Measurements from ENCODE around the gene FAM163A. TPM values are rescaled to one million over a fixed set of nuclear protein-coding genes. Genes with fewer than 3 reads are reported as not detected.
"Not testable (repeated sequence)": the region's sequence is repeated elsewhere in the genome, so short reads cannot be mapped to it uniquely, and the experiment has no call there.

The FAM163A gene
- total RNA-seq, 4 donors from 2014 or later = 0.44 TPM; not detected in 3

DNA sequence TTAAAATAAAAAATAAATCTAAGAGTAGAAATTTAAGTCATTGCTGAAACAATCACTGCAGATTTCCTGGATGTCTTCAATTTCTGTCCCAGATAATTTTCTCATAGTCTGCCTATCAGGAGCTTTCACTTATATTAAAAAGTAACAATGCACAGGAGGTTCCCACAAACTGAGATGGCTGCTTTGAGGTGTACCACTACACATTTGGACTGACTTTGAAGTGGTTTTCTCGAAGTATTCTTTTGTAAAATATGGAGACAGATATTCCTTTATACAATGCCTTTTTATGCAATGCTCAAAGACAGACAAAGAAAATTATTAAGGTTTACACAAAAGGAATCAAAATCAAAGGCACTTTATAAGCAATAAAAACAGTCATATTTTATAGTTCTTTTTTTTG lies 110.0 kb downstream of the FAM163A start:
- no peaks in the 10 kb centered on the region for H3K9me3 ChIP-seq
- WGBS, 2 donors = 83 to 84% methylated on average over 1 of the region's 1 CpG
- H3K4me3 ChIP-seq = no peak overlapping the region
- H3K4me1 ChIP-seq = no peaks in the 10 kb centered on the region
- TF ChIP-seq POLR2A (IDR thresholded peaks at IDR 0.05) (no peak), EP300 (IDR thresholded peaks at IDR 0.05) (no peak)
- TF ChIP-seq, protein P1, sequence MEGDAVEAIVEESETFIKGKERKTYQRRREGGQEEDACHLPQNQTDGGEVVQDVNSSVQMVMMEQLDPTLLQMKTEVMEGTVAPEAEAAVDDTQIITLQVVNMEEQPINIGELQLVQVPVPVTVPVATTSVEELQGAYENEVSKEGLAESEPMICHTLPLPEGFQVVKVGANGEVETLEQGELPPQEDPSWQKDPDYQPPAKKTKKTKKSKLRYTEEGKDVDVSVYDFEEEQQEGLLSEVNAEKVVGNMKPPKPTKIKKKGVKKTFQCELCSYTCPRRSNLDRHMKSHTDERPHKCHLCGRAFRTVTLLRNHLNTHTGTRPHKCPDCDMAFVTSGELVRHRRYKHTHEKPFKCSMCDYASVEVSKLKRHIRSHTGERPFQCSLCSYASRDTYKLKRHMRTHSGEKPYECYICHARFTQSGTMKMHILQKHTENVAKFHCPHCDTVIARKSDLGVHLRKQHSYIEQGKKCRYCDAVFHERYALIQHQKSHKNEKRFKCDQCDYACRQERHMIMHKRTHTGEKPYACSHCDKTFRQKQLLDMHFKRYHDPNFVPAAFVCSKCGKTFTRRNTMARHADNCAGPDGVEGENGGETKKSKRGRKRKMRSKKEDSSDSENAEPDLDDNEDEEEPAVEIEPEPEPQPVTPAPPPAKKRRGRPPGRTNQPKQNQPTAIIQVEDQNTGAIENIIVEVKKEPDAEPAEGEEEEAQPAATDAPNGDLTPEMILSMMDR (IDR thresholded peaks at IDR 0.05) = no peak
- no peak for DNase-seq (ENCODE audit: low spot score in 2 of 2)
- no peak overlapping the region for H3K27ac ChIP-seq
- peaks cover 0 to 82% (median 8%) of the 10 kb centered on the region in 3 donors for H3K36me3 ChIP-seq
- H3K27me3 ChIP-seq = no peaks in the 10 kb centered on the region

DNA sequence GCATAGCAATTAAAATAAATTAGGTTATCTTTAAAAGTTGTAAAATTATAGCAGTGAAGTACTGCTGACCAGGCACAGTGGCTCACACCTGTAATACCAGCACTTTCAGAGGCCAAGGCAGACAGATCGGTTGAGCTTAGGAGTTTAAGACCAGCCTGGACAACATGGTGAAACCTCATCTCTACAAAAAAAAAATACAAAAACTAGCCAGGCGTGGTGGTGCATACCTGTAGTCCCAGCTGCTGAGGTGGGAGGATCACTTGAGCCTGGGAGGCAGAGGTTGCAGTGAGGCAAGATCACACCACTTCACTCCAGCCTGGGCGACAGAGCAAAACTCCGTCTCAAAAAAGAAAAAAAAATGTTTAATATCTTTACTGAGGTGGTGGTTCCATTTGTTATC lies 112.7 kb downstream of the FAM163A start:
- not testable (repeated sequence) for H3K4me3 ChIP-seq; H3K27ac ChIP-seq; DNase-seq (ENCODE audit: low spot score in 2 of 2); H3K27me3 ChIP-seq; H3K9me3 ChIP-seq; H3K4me1 ChIP-seq
- peaks cover 0 to 63% (median 3%) of the 10 kb centered on the region in 3 donors for H3K36me3 ChIP-seq
- WGBS, 2 donors = 93 to 94% methylated on average over 4 of the region's 4 CpGs

DNA sequence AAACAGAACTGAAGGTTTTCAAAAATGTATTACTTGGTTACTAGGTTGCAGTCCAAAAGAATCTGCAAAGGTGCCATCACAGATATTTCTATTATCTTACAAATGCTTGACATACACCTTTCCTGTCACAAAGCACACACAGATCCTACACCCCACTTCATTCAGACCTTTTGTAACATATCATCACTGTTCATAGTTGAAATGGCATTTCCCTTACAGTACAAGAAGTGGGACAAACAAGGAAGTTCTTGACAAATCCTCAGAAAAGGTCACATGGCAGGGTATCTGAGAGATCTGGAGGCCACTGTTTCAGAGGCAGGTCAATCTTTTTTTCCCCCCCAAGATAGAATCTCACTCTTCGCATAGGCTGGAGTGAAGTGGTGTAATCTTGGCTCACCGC lies 113.2 kb downstream of the FAM163A start:
- DNase-seq (ENCODE audit: low spot score in 2 of 2) = no peak
- H3K27ac ChIP-seq = no peak overlapping the region
- TF ChIP-seq, protein P1 (IDR thresholded peaks at IDR 0.05) = no peak
- TF ChIP-seq POLR2A (IDR thresholded peaks at IDR 0.05) (no peak), EP300 (IDR thresholded peaks at IDR 0.05) (no peak)
- no peaks in the 10 kb centered on the region for H3K27me3 ChIP-seq
- WGBS, 2 donors = 93 to 97% methylated on average over 2 of the region's 2 CpGs
- no peak overlapping the region for H3K4me3 ChIP-seq
- H3K36me3 ChIP-seq = peaks cover 0 to 59% (median 0%) of the 10 kb centered on the region in 3 donors
- no peaks in the 10 kb centered on the region for H3K9me3 ChIP-seq
- no peaks in the 10 kb centered on the region for H3K4me1 ChIP-seq

DNA sequence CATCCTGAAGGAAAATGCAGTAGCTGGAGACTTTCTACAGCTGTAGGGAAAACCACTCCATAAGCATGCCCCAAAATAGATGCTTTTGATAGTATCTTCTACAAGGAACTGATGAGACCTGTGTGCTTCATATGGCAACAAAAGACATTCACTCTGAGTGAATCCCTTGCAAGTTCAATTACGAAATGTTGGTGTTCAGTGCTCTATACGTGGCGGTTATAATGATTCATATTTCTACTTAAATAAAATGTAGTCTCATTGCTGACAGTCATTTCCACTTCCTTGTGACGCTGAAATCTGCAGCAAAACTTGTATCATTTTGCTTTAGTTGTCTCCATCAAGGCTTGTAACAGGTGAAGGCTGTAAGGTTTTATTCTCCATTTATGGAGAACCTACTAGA lies 113.9 kb downstream of the FAM163A start:
- DNase-seq (ENCODE audit: low spot score in 2 of 2) = no peak
- TF ChIP-seq EP300 (IDR thresholded peaks at IDR 0.05) = no peak
- TF ChIP-seq, protein P1 (IDR thresholded peaks at IDR 0.05) = no peak
- TF ChIP-seq POLR2A (IDR thresholded peaks at IDR 0.05) = no peak
- WGBS, 2 donors = 83 to 97% methylated on average over 4 of the region's 4 CpGs
- Histone ChIP-seq H3K9me3 (no peaks in the 10 kb centered on the region), H3K36me3 (peaks cover 0 to 52% (median 0%) of the 10 kb centered on the region in 3 donors), H3K27ac (no peak overlapping the region), H3K4me1 (no peaks in the 10 kb centered on the region), H3K27me3 (no peaks in the 10 kb centered on the region), H3K4me3 (no peak overlapping the region)

DNA sequence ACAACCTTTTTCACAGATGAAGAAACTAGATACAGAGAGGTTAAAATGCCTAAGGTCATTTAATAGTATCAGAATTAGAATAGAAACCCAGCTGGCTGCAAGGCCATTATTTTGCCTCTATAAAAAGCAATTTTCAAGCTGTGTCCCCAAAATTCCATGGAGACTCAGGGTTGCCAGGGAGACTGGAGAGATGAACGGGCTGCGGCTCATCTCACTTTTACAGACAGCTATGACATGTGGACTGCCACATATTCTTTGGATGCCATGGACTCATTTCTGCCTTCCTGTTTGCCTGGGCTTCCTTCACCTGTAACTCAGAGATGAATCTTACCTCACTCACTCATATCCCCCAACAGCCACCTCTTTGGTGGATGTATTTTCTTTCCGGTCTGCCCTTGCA lies 117.6 kb downstream of the FAM163A start:
- Histone ChIP-seq H3K36me3 (peaks cover 0 to 63% (median 3%) of the 10 kb centered on the region in 3 donors), H3K4me3 (no peak overlapping the region), H3K9me3 (no peaks in the 10 kb centered on the region), H3K4me1 (no peaks in the 10 kb centered on the region), H3K27ac (no peak overlapping the region), H3K27me3 (no peaks in the 10 kb centered on the region)
- TF ChIP-seq, protein P1 (IDR thresholded peaks at IDR 0.05) = no peak
- TF ChIP-seq EP300 (IDR thresholded peaks at IDR 0.05) = no peak
- no peak for TF ChIP-seq POLR2A (IDR thresholded peaks at IDR 0.05)
- DNase-seq (ENCODE audit: low spot score in 2 of 2) = no peak
- WGBS, 2 donors = 70 to 73% methylated on average over 3 of the region's 3 CpGs

DNA sequence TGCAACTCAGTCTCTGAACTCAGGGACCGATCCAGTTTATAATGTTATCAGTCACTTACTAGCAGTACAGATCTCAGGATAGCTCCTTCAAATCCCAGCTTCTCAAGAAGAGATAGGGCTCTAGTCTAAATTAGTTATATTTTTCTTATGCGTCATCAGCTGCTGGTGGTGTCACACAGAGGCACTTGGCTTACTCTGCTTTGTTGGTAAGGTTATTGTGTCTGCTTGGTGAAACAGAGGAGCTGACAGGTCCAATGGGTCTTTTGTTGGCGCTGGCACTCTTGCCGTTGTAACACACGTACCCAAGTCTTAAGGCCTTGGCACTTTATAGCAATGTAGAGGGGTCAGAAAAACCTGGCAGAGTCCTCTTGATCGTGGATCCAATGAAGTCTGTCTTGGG lies 122.3 kb downstream of the FAM163A start:
- 92 to 94% methylated on average over 6 of the region's 6 CpGs for WGBS, 2 donors
- Histone ChIP-seq H3K36me3 (peaks cover 0 to 66% (median 3%) of the 10 kb centered on the region in 3 donors), H3K9me3 (no peaks in the 10 kb centered on the region), H3K27ac (no peak overlapping the region), H3K4me1 (no peaks in the 10 kb centered on the region), H3K27me3 (no peaks in the 10 kb centered on the region), H3K4me3 (no peak overlapping the region)
- TF ChIP-seq, protein P1 (IDR thresholded peaks at IDR 0.05) = no peak
- TF ChIP-seq POLR2A (IDR thresholded peaks at IDR 0.05) = no peak
- no peak for TF ChIP-seq EP300 (IDR thresholded peaks at IDR 0.05)
- no peak for DNase-seq (ENCODE audit: low spot score in 2 of 2)

All from tibial nerve (tissue), 4 donors.